Left lung (tissue), 10 donors: ENCODE data around the gene TBX15. TPM values are rescaled to one million over a fixed set of nuclear protein-coding genes. Genes with fewer than 3 reads are reported as not detected.

Experiments
- ATAC-seq: fragments of 200-7000 bp; cut with Tn5 transposase; one replicate; pipeline ENCODE4 v1.9.1; 2020; ENCODE audit warnings: moderate library complexity
- DNase-seq, 4 donors: peaks; one replicate each; pipeline ENCODE4 v3.0.0-alpha.2; 2013 to 2020
- H3K27ac ChIP-seq, 2 donors: fragments of 200-600 bp; sonication (generic) in 1 of 2; one replicate each; pipeline versions ENCODE4 v1.5.0 to v1.8.0; 2020 to 2021
- H3K27me3 ChIP-seq, 2 donors: fragments of 200-600 bp; sonication (generic) in 1 of 2; one replicate each; pipeline versions ENCODE4 v1.5.0 to v1.8.0; 2020 to 2021
- H3K36me3 ChIP-seq, 2 donors: fragments of 200-600 bp; sonication (generic) in 1 of 2; one replicate each; pipeline versions ENCODE4 v1.5.0 to v1.8.0; 2020 to 2021
- H3K4me1 ChIP-seq, 2 donors: fragments of 200-600 bp; one replicate each; pipeline ENCODE4 v1.8.0; 2021
- H3K4me3 ChIP-seq, 2 donors: fragments of 200-600 bp; sonication (generic) in 1 of 2; one replicate each; pipeline versions ENCODE4 v1.5.0 to v1.8.0; 2020 to 2021; ENCODE audit warnings: mild to moderate bottlenecking in 1 of 2
- H3K9me3 ChIP-seq, 2 donors: fragments of 200-600 bp; sonication (generic) in 1 of 2; one replicate each; pipeline versions ENCODE4 v1.5.0 to v1.8.0; 2020 to 2021
- CTCF ChIP-seq, 2 donors: fragments of 200-600 bp; sonication (generic) in 1 of 2; IDR thresholded peaks; one replicate each; pipeline versions ENCODE4 v1.5.0 to v1.8.0; 2021; ENCODE audit warnings: antibody characterized with exemption in 2 of 2
- intact Hi-C, 2 donors: fragments of 100-400 bp; cut with DNase I; formaldehyde crosslinking; loops; one replicate each; pipeline versions ENCODE4 v1.11.2 to v1.14.2; 2022
- polyA plus RNA-seq, 6 donors: library from polyadenylated mRNA; unstranded; fragments of 120-200 nt; gene quantifications; one replicate each; pipeline ENCODE4 v1.2.1, GENCODE V29; 2013; ENCODE audit not compliant: insufficient read length in 6 of 6
- total RNA-seq, 2 donors: library from RNA; stranded (reverse); fragmentation: NEBNext Ultra II Directional; extraction: Animal tissue kit (Norgen Biotek cat#: 25700); gene quantifications; one replicate each; pipeline ENCODE4 v1.2.1, GENCODE V29; 2021
- donor health status: DM: no; HTN: yes; CAD: no.
- donor health status: DM: no; HTN: no; CAD: no.

TBX15 gene
- total and polyA plus RNA-seq, 8 donors: 0.10 to 1.0 (median 0.34) TPM

- Histone ChIP-seq H3K4me3 (no peak overlapping the region), H3K4me1 (no peaks in the 10 kb centered on the region), H3K27ac (no peak overlapping the region), H3K9me3 (no peaks in the 10 kb centered on the region), H3K27me3 (no peaks in the 10 kb centered on the region), H3K36me3 (no peaks in the 10 kb centered on the region)
- no peak for TF ChIP-seq CTCF (IDR thresholded peaks at IDR 0.05)
- DNase-seq (no peak), ATAC-seq (no peak)
- intact Hi-C loops: no loop called here
These were observed 75.6 kb downstream of the TBX15 start for GRCh38 chr1:118912574-118912973.

GRCh38 chr1:118911571-118911970 lies 76.6 kb downstream of the TBX15 start:
- DNase-seq: no peak
- Histone ChIP-seq H3K4me3 (no peak overlapping the region), H3K27ac (no peak overlapping the region), H3K9me3 (no peaks in the 10 kb centered on the region), H3K36me3 (no peaks in the 10 kb centered on the region), H3K4me1 (no peaks in the 10 kb centered on the region), H3K27me3 (no peaks in the 10 kb centered on the region)
- no peak for TF ChIP-seq CTCF (IDR thresholded peaks at IDR 0.05)
- ATAC-seq: no peak
- intact Hi-C loops: no loop called here

- intact Hi-C loops: no loop called here
- DNase-seq (no peak), ATAC-seq (no peak)
- Histone ChIP-seq H3K4me1 (no peaks in the 10 kb centered on the region), H3K27ac (no peak overlapping the region), H3K4me3 (no peak overlapping the region), H3K9me3 (no peaks in the 10 kb centered on the region), H3K36me3 (no peaks in the 10 kb centered on the region), H3K27me3 (no peaks in the 10 kb centered on the region)
- TF ChIP-seq CTCF (IDR thresholded peaks at IDR 0.05): no peak
These were observed 80.7 kb downstream of the TBX15 start for GRCh38 chr1:118907466-118907865.

GRCh38 chr1:118905671-118906070 lies 82.5 kb downstream of the TBX15 start:
- no peak for ATAC-seq
- Histone ChIP-seq H3K9me3 (no peaks in the 10 kb centered on the region), H3K36me3 (no peaks in the 10 kb centered on the region), H3K27ac (no peak overlapping the region), H3K4me1 (no peaks in the 10 kb centered on the region), H3K4me3 (no peak overlapping the region), H3K27me3 (no peaks in the 10 kb centered on the region)
- no peak for DNase-seq
- intact Hi-C loops: no loop called here
- TF ChIP-seq CTCF (IDR thresholded peaks at IDR 0.05): no peak

GRCh38 chr1:118905196-118905595 lies 82.9 kb downstream of the TBX15 start:
- intact Hi-C loops: no loop called here
- no peaks in the 10 kb centered on the region for H3K4me1 ChIP-seq
- DNase-seq (no peak), ATAC-seq (no peak)
- no peak for TF ChIP-seq CTCF (IDR thresholded peaks at IDR 0.05)
- H3K9me3 ChIP-seq: no peaks in the 10 kb centered on the region
- H3K4me3 ChIP-seq: no peak overlapping the region
- no peaks in the 10 kb centered on the region for H3K36me3 ChIP-seq
- no peaks in the 10 kb centered on the region for H3K27me3 ChIP-seq
- no peak overlapping the region for H3K27ac ChIP-seq
